ENCODE measurements around the gene CIT.

Gene CIT

DNA sequence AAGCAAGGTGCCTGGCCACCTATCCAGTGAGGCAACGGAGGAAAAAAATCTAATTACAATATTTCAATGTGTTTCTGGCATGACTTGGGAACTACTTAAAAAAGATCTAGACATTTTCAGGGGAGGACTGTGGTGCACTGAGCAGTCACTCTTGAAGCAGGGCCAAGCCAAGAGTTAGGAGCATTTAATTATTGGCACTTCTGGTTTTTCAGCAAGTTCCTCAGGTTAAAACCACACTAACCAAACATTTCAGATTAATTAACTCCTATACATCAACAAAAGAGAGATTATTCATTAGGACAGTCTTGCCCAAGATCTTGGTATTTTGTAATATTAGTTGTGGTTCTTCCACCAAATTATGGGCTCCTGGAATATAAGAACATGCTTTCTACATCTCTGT, 183.6 kb downstream of the CIT start:
- TF ChIP-seq, protein P1, sequence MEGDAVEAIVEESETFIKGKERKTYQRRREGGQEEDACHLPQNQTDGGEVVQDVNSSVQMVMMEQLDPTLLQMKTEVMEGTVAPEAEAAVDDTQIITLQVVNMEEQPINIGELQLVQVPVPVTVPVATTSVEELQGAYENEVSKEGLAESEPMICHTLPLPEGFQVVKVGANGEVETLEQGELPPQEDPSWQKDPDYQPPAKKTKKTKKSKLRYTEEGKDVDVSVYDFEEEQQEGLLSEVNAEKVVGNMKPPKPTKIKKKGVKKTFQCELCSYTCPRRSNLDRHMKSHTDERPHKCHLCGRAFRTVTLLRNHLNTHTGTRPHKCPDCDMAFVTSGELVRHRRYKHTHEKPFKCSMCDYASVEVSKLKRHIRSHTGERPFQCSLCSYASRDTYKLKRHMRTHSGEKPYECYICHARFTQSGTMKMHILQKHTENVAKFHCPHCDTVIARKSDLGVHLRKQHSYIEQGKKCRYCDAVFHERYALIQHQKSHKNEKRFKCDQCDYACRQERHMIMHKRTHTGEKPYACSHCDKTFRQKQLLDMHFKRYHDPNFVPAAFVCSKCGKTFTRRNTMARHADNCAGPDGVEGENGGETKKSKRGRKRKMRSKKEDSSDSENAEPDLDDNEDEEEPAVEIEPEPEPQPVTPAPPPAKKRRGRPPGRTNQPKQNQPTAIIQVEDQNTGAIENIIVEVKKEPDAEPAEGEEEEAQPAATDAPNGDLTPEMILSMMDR (IDR thresholded peaks at IDR 0.05; ENCODE audit: low read depth, low read length): no peak

DNA sequence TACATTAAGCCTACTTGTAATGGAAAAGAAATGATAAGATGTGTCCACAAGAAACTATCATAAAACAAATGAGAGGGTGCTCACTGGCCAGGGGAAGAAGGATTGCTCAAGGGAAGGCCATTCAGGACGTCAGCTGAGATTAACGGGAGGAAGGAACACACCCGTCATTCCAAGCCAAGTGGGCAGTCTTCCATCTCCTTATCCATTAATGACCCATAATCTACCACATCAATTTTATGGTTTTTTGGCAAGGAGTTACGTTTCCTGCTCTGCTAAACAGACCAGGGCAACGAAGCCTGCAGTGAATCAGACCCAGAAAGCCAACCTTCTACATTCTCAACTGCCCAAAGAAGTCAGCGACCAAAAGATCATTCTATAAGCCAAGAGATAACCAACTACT, 184.1 kb downstream of the CIT start:
- H3K4me3 ChIP-seq (ENCODE audit: low read depth, low read length): no peak overlapping the region
- TF ChIP-seq, protein P1 (IDR thresholded peaks at IDR 0.05; ENCODE audit: low read depth, low read length): no peak

More for the DNA sequence above, 183.6 kb downstream of the CIT start:
- H3K4me3 ChIP-seq (ENCODE audit: low read depth, low read length): no peak overlapping the region

DNA sequence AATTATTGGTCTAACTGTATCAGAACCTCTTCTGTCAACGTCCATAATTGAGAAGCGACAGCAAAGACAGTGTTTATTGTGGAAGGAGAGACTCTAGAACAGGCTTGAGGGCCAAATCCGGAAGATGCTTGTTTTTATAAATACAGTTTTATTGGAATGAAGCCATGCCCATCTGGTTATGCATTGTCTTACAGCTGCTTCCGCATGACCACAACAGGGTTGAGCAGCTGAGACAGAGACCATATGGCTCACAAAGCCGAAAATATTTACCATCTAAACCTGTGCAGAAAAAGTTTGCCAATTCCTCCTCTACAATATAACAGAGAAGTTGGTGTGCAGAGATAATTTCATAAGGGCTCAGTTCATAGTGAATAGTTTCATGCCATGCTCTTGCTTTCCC, 184.7 kb downstream of the CIT start:
- no peak overlapping the region for H3K4me3 ChIP-seq (ENCODE audit: low read depth, low read length)

DNA sequence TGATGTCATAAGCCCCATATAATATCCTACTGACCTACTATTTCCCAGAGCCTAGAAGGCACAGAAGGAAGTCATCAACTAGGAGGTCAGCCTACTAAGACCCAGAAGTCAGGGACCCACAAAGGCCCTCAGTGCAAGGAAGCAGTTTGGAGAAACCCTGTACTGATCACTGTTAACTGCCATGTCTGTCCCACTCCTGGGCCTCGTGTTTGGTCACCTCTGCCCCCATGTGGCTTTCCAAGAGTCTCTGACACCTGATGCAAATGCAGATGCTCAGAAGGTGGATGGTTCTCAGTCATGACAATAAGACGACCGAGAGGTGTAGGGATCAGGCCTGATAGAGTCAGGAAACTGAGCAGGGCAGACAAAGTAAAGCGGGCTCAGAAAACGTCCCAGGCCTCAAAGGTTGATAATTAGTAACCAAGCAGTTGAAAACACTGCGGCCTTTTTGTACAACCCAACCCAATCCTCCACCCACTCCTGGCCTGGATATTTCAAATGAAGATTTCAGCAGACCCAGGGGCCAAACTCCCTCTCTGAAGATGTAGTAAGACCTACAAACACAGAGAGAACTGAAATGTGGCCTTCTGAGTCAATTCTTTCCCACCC, 185.8 kb downstream of the CIT start:
- TF ChIP-seq, protein P1 (IDR thresholded peaks at IDR 0.05; ENCODE audit: low read depth, low read length): no peak
- H3K4me3 ChIP-seq (ENCODE audit: low read depth, low read length): no peak overlapping the region

More for the DNA sequence above, 184.7 kb downstream of the CIT start:
- TF ChIP-seq, protein P1 (IDR thresholded peaks at IDR 0.05; ENCODE audit: low read depth, low read length): no peak

DNA sequence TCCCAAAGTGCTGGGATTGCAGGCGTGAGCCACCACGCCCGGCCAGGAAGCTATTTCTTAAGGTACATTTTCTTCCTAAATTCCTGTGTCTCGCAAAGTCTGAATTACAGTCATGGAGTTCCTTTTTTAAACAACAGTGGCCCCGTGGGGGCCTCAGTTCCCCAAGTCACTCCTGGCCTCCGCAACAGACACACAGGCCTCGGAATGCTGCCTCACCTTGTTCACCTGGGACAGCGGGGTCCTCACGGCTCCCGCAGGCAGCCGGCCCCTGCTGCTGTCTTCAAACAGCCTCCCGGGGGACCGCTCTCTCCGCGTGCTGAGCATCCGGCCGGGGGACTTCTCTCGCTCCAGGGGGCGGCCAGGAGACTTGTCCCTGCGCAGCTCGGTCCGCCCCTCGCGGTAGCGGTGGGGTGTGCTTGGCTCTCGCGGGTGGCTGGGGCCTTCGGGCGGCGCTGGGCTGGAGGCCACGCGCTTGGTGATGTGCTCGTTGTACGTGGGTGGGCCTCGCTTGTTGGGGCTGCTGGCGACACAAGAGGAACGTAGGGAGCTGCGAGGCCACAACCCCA, 187.1 kb downstream of the CIT start:
- no peak overlapping the region for H3K4me3 ChIP-seq (ENCODE audit: low read depth, low read length)

DNA sequence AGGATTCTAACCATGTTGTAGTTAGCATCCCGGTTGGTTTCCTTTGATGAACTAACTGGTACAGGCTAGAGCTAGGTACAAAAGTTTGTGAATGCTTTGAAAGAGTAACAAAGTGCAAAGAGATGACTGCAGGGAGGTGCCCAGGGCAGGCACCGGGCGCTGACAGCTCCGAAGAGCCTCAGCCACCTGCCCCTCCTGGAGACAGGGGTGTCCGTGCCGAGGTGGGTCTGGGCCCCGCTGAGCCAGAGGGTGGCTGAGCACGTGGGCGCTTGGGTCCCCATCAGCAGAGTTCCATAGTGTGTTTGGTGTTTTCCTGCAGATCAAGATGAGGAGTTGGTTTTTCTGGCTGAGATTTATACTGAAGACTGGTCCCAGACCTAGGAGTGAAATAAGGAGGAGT, 189.2 kb downstream of the CIT start:
- H3K4me3 ChIP-seq (ENCODE audit: low read depth, low read length): no peak overlapping the region
- TF ChIP-seq, protein P1 (IDR thresholded peaks at IDR 0.05; ENCODE audit: low read depth, low read length): no peak

More for the DNA sequence above, 187.1 kb downstream of the CIT start:
- TF ChIP-seq, protein P1 (IDR thresholded peaks at IDR 0.05; ENCODE audit: low read depth, low read length): no peak

DNA sequence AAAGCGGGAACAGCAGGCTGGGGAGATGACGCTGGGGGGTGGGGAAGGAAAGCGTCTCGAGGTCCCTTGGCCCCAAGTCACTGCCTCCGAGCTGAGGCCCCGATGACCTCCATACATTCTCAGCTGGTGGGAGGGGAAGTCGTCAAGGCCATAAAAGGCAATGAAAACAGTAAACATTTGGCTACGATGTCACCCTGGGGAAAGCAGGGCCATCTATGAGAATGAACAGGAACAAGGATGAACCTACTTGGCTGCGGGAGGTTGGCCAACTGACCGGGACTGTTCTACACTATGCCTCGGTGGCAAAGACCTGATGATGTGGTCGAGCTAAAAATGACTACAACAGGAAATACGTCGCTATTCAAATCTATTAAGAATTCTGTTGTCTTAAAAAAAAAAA, 189.7 kb downstream of the CIT start:
- TF ChIP-seq, protein P1 (IDR thresholded peaks at IDR 0.05; ENCODE audit: low read depth, low read length): no peak
- H3K4me3 ChIP-seq (ENCODE audit: low read depth, low read length): no peak overlapping the region

Data from WI38 (cell line).